Ectodermal cell (in vitro differentiated cells): Measurements from ENCODE around the gene HACL1.
A peak's percentile ranks its signal among the peaks of the same experiment; 100 is the strongest.

Source experiments
- H3K27ac ChIP-seq: 2 replicates; pipeline ENCODE4 v1.7.0; 2013; ENCODE audit warnings: mild to moderate bottlenecking, low read depth, low read length; ENCODE audit not compliant: insufficient read depth, poor library complexity, severe bottlenecking
- H3K27me3 ChIP-seq: 2 replicates; pipeline ENCODE4 v1.7.0; 2013; ENCODE audit warnings: mild to moderate bottlenecking, low read length; ENCODE audit not compliant: insufficient read depth, control insufficient read depth, poor library complexity, severe bottlenecking
- H3K36me3 ChIP-seq: one replicate; pipeline ENCODE4 v1.7.0; 2013; ENCODE audit warnings: low read length; ENCODE audit not compliant: control insufficient read depth, insufficient read depth
- H3K4me1 ChIP-seq: one replicate; pipeline ENCODE4 v1.7.0; 2013; ENCODE audit warnings: low read length; ENCODE audit not compliant: control insufficient read depth, insufficient read depth
- H3K4me3 ChIP-seq: 2 replicates; pipeline ENCODE4 v1.7.0; 2013; ENCODE audit warnings: low read depth, low read length, control low read depth; ENCODE audit not compliant: insufficient read depth
- H3K9me3 ChIP-seq: 2 replicates; pipeline ENCODE4 v1.7.0; 2013; ENCODE audit warnings: mild to moderate bottlenecking, low read length, moderate library complexity; ENCODE audit not compliant: control insufficient read depth
- WGBS, 2 experiments: methylation state at CpG; one replicate each; pipeline ENCODE4 v1.1.7; 2013; ENCODE audit warnings: missing lambda C conversion rate in 2 of 2; 5-methylcytosine and 5-hydroxymethylcytosine counted together

Gene HACL1

GRCh38 chr3:15581471-15582394, 19.6 kb downstream of the HACL1 start:
- WGBS, 2 experiments, result 83 to 100% methylated on average over 2 to 3 of the region's 3 CpGs
- Histone ChIP-seq H3K4me1 (no peaks in the 10 kb centered on the region), H3K27me3 (no peaks in the 10 kb centered on the region), H3K9me3 (no peaks in the 10 kb centered on the region), H3K36me3 (peaks cover 17% of the 10 kb centered on the region), H3K27ac (no peak overlapping the region), H3K4me3 (no peak overlapping the region)

- Histone ChIP-seq H3K27me3 (no peaks in the 10 kb centered on the region), H3K36me3 (peaks cover 9% of the 10 kb centered on the region)
These were observed 22.3 kb downstream of the HACL1 start for GRCh38 chr3:15579051-15579450.

GRCh38 chr3:15578289-15578867, 23.0 kb downstream of the HACL1 start:
- H3K27me3 ChIP-seq, result no peaks in the 10 kb centered on the region
- 87 to 95% methylated on average over 3 of the region's 3 CpGs for WGBS, 2 experiments
- H3K36me3 ChIP-seq, result peaks cover 15% of the 10 kb centered on the region
- H3K4me1 ChIP-seq, result no peaks in the 10 kb centered on the region
- H3K9me3 ChIP-seq, result no peaks in the 10 kb centered on the region
- peak overlapping the region; percentile 26 for H3K27ac ChIP-seq
- H3K4me3 ChIP-seq, result no peak overlapping the region

More at GRCh38 chr3:15579051-15579450, 22.3 kb downstream of the HACL1 start:
- Histone ChIP-seq H3K27ac (no peak overlapping the region), H3K4me1 (no peaks in the 10 kb centered on the region), H3K4me3 (no peak overlapping the region), H3K9me3 (no peaks in the 10 kb centered on the region)
- WGBS, 2 experiments, result 93 to 96% methylated on average over 2 of the region's 2 CpGs

- Histone ChIP-seq H3K4me3 (no peak overlapping the region), H3K9me3 (no peaks in the 10 kb centered on the region), H3K36me3 (peaks cover 15% of the 10 kb centered on the region), H3K4me1 (no peaks in the 10 kb centered on the region), H3K27me3 (no peaks in the 10 kb centered on the region), H3K27ac (no peak overlapping the region)
- WGBS, 2 experiments, result 94 to 100% methylated on average over 3 of the region's 3 CpGs
These were observed 24.9 kb downstream of the HACL1 start for GRCh38 chr3:15576475-15576874.

GRCh38 chr3:15575446-15575845, 25.9 kb downstream of the HACL1 start:
- H3K4me1 ChIP-seq, result no peaks in the 10 kb centered on the region
- no peak overlapping the region for H3K27ac ChIP-seq
- no peaks in the 10 kb centered on the region for H3K9me3 ChIP-seq
- no peaks in the 10 kb centered on the region for H3K27me3 ChIP-seq
- peaks cover 15% of the 10 kb centered on the region for H3K36me3 ChIP-seq
- WGBS, 2 experiments, result 86 to 94% methylated on average over 5 of the region's 5 CpGs
- no peak overlapping the region for H3K4me3 ChIP-seq

- Histone ChIP-seq H3K9me3 (no peaks in the 10 kb centered on the region), H3K27me3 (no peaks in the 10 kb centered on the region), H3K36me3 (peaks cover 20% of the 10 kb centered on the region), H3K4me3 (no peak overlapping the region), H3K4me1 (no peaks in the 10 kb centered on the region), H3K27ac (no peak overlapping the region)
- 91 to 95% methylated on average over 3 of the region's 4 CpGs for WGBS, 2 experiments
These were observed 29.2 kb downstream of the HACL1 start for GRCh38 chr3:15572138-15572537.

- Histone ChIP-seq H3K27me3 (no peaks in the 10 kb centered on the region), H3K4me1 (no peaks in the 10 kb centered on the region), H3K9me3 (no peaks in the 10 kb centered on the region), H3K27ac (no peak overlapping the region), H3K36me3 (peaks cover 28% of the 10 kb centered on the region), H3K4me3 (no peak overlapping the region)
- 96 to 100% methylated on average over 1 of the region's 1 CpG for WGBS, 2 experiments
These were observed 38.2 kb downstream of the HACL1 start for GRCh38 chr3:15563190-15563589.

- Histone ChIP-seq H3K27ac (no peak overlapping the region), H3K9me3 (no peaks in the 10 kb centered on the region), H3K4me3 (no peak overlapping the region), H3K4me1 (no peaks in the 10 kb centered on the region), H3K36me3 (peaks cover 25% of the 10 kb centered on the region), H3K27me3 (no peaks in the 10 kb centered on the region)
- WGBS, 2 experiments, result 93 to 94% methylated on average over 5 of the region's 5 CpGs
These were observed 38.8 kb downstream of the HACL1 start for GRCh38 chr3:15562560-15562959.

- Histone ChIP-seq H3K4me3 (no peak overlapping the region), H3K36me3 (peaks cover 3% of the 10 kb centered on the region), H3K27me3 (no peaks in the 10 kb centered on the region), H3K4me1 (no peaks in the 10 kb centered on the region), H3K27ac (no peak overlapping the region), H3K9me3 (no peaks in the 10 kb centered on the region)
- WGBS, 2 experiments, result 94 to 96% methylated on average over 9 of the region's 9 CpGs
These were observed 42.8 kb downstream of the HACL1 start for GRCh38 chr3:15558581-15558980.

- WGBS, 2 experiments, result 37 to 38% methylated on average over 3 of the region's 3 CpGs
- H3K27ac ChIP-seq, result no peak overlapping the region
- no peaks in the 10 kb centered on the region for H3K9me3 ChIP-seq
- H3K27me3 ChIP-seq, result no peaks in the 10 kb centered on the region
- no peak overlapping the region for H3K4me3 ChIP-seq
- H3K4me1 ChIP-seq, result no peaks in the 10 kb centered on the region
- H3K36me3 ChIP-seq, result peaks cover 3% of the 10 kb centered on the region
These were observed 43.8 kb downstream of the HACL1 start for GRCh38 chr3:15557511-15557946.
